GM21786 (cell line): ENCODE data around the gene OPHN1.
"Not testable (repeated sequence)": the region's sequence is repeated elsewhere in the genome, so short reads cannot be mapped to it uniquely, and the experiment has no call there.

Experiments used
- ATAC-seq: cut with Tn5 transposase; IDR thresholded peaks from one replicate; pipeline ENCODE4 v1.9.1; 2021; ENCODE audit not compliant: unreplicated experiment

The OPHN1 gene

GRCh38 chrX:68083510-68083909 is 349.8 kb downstream of the OPHN1 start:
- ATAC-seq: no peak

- ATAC-seq: no peak
Observed at GRCh38 chrX:68079961-68080360, 353.3 kb downstream of the OPHN1 start.

GRCh38 chrX:68078801-68079200 is 354.5 kb downstream of the OPHN1 start:
- ATAC-seq: not testable (repeated sequence)

GRCh38 chrX:68077378-68077777 is 355.9 kb downstream of the OPHN1 start:
- no peak for ATAC-seq

GRCh38 chrX:68072041-68072440 is 361.3 kb downstream of the OPHN1 start:
- no peak for ATAC-seq

- ATAC-seq: not testable (repeated sequence)
Observed at GRCh38 chrX:68070119-68070518, 363.2 kb downstream of the OPHN1 start.

- ATAC-seq: no peak
Observed at GRCh38 chrX:68061206-68061535, 372.1 kb downstream of the OPHN1 start.

- ATAC-seq: no peak
Observed at GRCh38 chrX:68060506-68061205, 372.6 kb downstream of the OPHN1 start.

- ATAC-seq: no peak
Observed at GRCh38 chrX:68059469-68059868, 373.8 kb downstream of the OPHN1 start.

GRCh38 chrX:68049466-68049865 is 383.8 kb downstream of the OPHN1 start:
- no peak for ATAC-seq

GRCh38 chrX:68048774-68049173 is 384.5 kb downstream of the OPHN1 start:
- ATAC-seq: no peak

GRCh38 chrX:68045008-68045577 is 388.2 kb downstream of the OPHN1 start:
- no peak for ATAC-seq

GRCh38 chrX:68043713-68044438 is 389.4 kb downstream of the OPHN1 start:
- ATAC-seq: no peak

- ATAC-seq: no peak
Observed at GRCh38 chrX:68041110-68041509, 392.2 kb downstream of the OPHN1 start.

- ATAC-seq: peak; percentile 52
Observed at GRCh38 chrX:68018248-68019203, 414.8 kb downstream of the OPHN1 start.

GRCh38 chrX:67998540-67998939 is 434.8 kb downstream of the OPHN1 start:
- no peak for ATAC-seq
